Measurements from ENCODE around the gene AP2M1. TPM values are rescaled to one million over a fixed set of nuclear protein-coding genes. Genes with fewer than 3 reads are reported as not detected.

The AP2M1 gene
- total RNA-seq, 3 donors from 2014 or later, result 195 to 240 (median 204) TPM

GRCh38 chr3:184233127-184233843, 58.6 kb downstream of the AP2M1 start:
- TF ChIP-seq POLR2A (IDR thresholded peaks at IDR 0.05) (no peak), POLR2AphosphoS5 (IDR thresholded peaks at IDR 0.05) (no peak), CTCF (IDR thresholded peaks at IDR 0.05) (no peak)
- Histone ChIP-seq H3K9me3 (no peaks in the 10 kb centered on the region), H3K36me3 (no peaks in the 10 kb centered on the region), H3K27ac (no peak overlapping the region), H3K4me3 (no peak overlapping the region), H3K27me3 (peaks cover 10 to 37% of the 10 kb centered on the region in 2 donors), H3K4me1 (peaks cover 4 to 8% of the 10 kb centered on the region in 2 donors)
- intact Hi-C loops (cut with DNase I; ENCODE audit: low total_unique reads), result loop anchor here (5.0 kb wide), 1 partner anchor 1954 kb away; no protein-coding TSS in a partner anchor
- no peak for DNase-seq (ENCODE audit: low spot score in 2 of 2)

Other genes starting within 250 kb of the AP2M1 start
- 10 to 100 TPM; 21.0 to 29.9 (median 21.8) TPM for gene ABCC5, start 157.0 kb upstream of the AP2M1 start, total RNA-seq
- not detected for gene HTR3D, start 143.1 kb upstream of the AP2M1 start, total RNA-seq
- not detected for gene HTR3C, start 121.8 kb upstream of the AP2M1 start, total RNA-seq
- not detected for gene HTR3E, start 77.8 kb upstream of the AP2M1 start, total RNA-seq
- 10 to 100 TPM; 37.3 to 62.3 (median 50.1) TPM for gene EIF2B5, start 39.5 kb upstream of the AP2M1 start, total RNA-seq
- 10 to 100 TPM; 35.7 to 40.2 (median 36.1) TPM for gene DVL3, start 19.5 kb upstream of the AP2M1 start, total RNA-seq
- 10 to 100 TPM; 59.4 to 77.4 (median 71.8) TPM for gene ABCF3, start 11.3 kb downstream of the AP2M1 start, total RNA-seq
- gene VWA5B2, start 54.7 kb downstream of the AP2M1 start, total RNA-seq, result under 1 TPM; 0.16 to 0.88 (median 0.33) TPM
- gene ALG3, start 74.1 kb downstream of the AP2M1 start, total RNA-seq, result 10 to 100 TPM; 36.4 to 46.5 (median 42.6) TPM
- 1 to 10 TPM; 3.4 to 9.7 (median 6.2) TPM for gene EEF1AKMT4, start 74.8 kb downstream of the AP2M1 start, total RNA-seq
- gene CAMK2N2, start 86.7 kb downstream of the AP2M1 start, total RNA-seq, result not detected
- not detected for gene ECE2, start 101.2 kb downstream of the AP2M1 start, total RNA-seq
- 100 to 1,000 TPM; 201 to 275 (median 214) TPM for gene PSMD2, start 124.4 kb downstream of the AP2M1 start, total RNA-seq
- gene EIF4G1, start 139.8 kb downstream of the AP2M1 start, total RNA-seq, result 100 to 1,000 TPM; 168 to 202 (median 196) TPM
- 10 to 100 TPM; 18.7 to 32.4 (median 26.5) TPM for gene FAM131A, start 162.7 kb downstream of the AP2M1 start, total RNA-seq
- gene CLCN2, start 186.8 kb downstream of the AP2M1 start, total RNA-seq, result 1 to 10 TPM; 2.1 to 4.2 (median 2.6) TPM
- 100 to 1,000 TPM in 1 of 3 donors, 10 to 100 TPM in 2; 63.7 to 101 (median 99.5) TPM for gene POLR2H, start 186.9 kb downstream of the AP2M1 start, total RNA-seq
- gene THPO, start 203.4 kb downstream of the AP2M1 start, total RNA-seq, result 1 to 10 TPM in 1 of 3 donors, under 1 TPM in 2; 0.64 to 1.3 (median 0.73) TPM
- gene CHRD, start 205.2 kb downstream of the AP2M1 start, total RNA-seq, result 10 to 100 TPM in 2 of 3 donors, 1 to 10 TPM in 1; 9.6 to 20.3 (median 12.1) TPM

Data from breast epithelium (tissue), 4 donors.